NB4 (cell line): ENCODE results near the gene WDR83.
A peak's percentile ranks its signal among the peaks of the same experiment; 100 is the strongest.
"Not testable (repeated sequence)": the region's sequence is repeated elsewhere in the genome, so short reads cannot be mapped to it uniquely, and the experiment has no call there.

Source experiments
- DNase-seq: peaks from one replicate; pipeline ENCODE4 v3.0.0; 2010; ENCODE audit warnings: low read depth
- H3K4me3 ChIP-seq: one replicate; pipeline ENCODE4 v1.5.1; 2011; ENCODE audit warnings: mild to moderate bottlenecking, low read depth, low read length, moderate library complexity
- MAX ChIP-seq: IDR thresholded peaks from 2 replicates; pipeline ENCODE4 v1.6.1; 2011; ENCODE audit warnings: low read depth, low read length
- MYC ChIP-seq: IDR thresholded peaks from 2 replicates; pipeline ENCODE4 v1.6.1; 2011; ENCODE audit warnings: low read depth, low read length
- POLR2A ChIP-seq: IDR thresholded peaks from 2 replicates; pipeline ENCODE4 v1.6.1; 2011; ENCODE audit warnings: mild to moderate bottlenecking; ENCODE audit not compliant: insufficient read length; ENCODE audit errors: extremely low read depth
- TF ChIP-seq, protein P1 (sequence below): IDR thresholded peaks from one replicate; pipeline ENCODE4 v1.5.1; 2012; ENCODE audit warnings: low read depth, low read length

Gene WDR83

GRCh38 chr19:12711187-12711586 is 44.6 kb downstream of the WDR83 start:
- TF ChIP-seq MYC, result no peak
- no peak for DNase-seq
- no peak overlapping the region for H3K4me3 ChIP-seq

DNA sequence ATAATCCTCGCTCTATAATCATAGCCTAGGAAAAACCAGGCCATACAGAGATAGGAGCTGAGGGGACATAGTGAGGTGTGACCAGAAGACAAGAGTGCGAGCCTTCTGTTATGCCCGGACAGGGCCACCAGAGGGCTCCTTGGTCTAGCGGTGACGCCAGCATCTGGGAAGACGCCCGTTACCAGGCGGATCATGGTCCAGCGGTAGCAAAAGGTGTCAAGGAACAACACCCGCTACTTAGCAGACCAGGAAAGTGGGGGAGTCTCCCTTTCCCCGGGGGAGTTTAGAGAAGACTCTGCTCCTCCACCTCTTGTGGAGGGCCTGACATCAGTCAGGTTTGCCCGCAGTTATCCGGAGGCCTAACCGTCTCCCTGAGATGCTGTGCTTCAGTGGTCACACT is 45.5 kb downstream of the WDR83 start:
- DNase-seq, result not testable (repeated sequence)

GRCh38 chr19:12713304-12713703 is 46.7 kb downstream of the WDR83 start:
- H3K4me3 ChIP-seq, result not testable (repeated sequence)

More for the DNA sequence above, 45.5 kb downstream of the WDR83 start:
- not testable (repeated sequence) for H3K4me3 ChIP-seq

GRCh38 chr19:12715102-12715501 is 48.5 kb downstream of the WDR83 start:
- TF ChIP-seq POLR2A, result no peak
- TF ChIP-seq, protein P1, sequence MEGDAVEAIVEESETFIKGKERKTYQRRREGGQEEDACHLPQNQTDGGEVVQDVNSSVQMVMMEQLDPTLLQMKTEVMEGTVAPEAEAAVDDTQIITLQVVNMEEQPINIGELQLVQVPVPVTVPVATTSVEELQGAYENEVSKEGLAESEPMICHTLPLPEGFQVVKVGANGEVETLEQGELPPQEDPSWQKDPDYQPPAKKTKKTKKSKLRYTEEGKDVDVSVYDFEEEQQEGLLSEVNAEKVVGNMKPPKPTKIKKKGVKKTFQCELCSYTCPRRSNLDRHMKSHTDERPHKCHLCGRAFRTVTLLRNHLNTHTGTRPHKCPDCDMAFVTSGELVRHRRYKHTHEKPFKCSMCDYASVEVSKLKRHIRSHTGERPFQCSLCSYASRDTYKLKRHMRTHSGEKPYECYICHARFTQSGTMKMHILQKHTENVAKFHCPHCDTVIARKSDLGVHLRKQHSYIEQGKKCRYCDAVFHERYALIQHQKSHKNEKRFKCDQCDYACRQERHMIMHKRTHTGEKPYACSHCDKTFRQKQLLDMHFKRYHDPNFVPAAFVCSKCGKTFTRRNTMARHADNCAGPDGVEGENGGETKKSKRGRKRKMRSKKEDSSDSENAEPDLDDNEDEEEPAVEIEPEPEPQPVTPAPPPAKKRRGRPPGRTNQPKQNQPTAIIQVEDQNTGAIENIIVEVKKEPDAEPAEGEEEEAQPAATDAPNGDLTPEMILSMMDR, result no peak
- no peak for TF ChIP-seq MYC
- TF ChIP-seq MAX, result no peak

More at GRCh38 chr19:12713304-12713703, 46.7 kb downstream of the WDR83 start:
- not testable (repeated sequence) for DNase-seq

GRCh38 chr19:12715929-12716328 is 49.3 kb downstream of the WDR83 start:
- no peak overlapping the region for H3K4me3 ChIP-seq
- DNase-seq, result no peak
- no peak for TF ChIP-seq MAX
- no peak for TF ChIP-seq POLR2A
- TF ChIP-seq, protein P1, result no peak
- no peak for TF ChIP-seq MYC

More at GRCh38 chr19:12715102-12715501, 48.5 kb downstream of the WDR83 start:
- no peak for DNase-seq
- H3K4me3 ChIP-seq, result no peak overlapping the region

GRCh38 chr19:12720296-12720695 is 53.7 kb downstream of the WDR83 start:
- no peak for TF ChIP-seq MYC
- TF ChIP-seq, protein P1, result no peak
- no peak for TF ChIP-seq POLR2A
- no peak for TF ChIP-seq MAX
- H3K4me3 ChIP-seq, result peak overlapping the region; percentile 46
- DNase-seq, result no peak

DNA sequence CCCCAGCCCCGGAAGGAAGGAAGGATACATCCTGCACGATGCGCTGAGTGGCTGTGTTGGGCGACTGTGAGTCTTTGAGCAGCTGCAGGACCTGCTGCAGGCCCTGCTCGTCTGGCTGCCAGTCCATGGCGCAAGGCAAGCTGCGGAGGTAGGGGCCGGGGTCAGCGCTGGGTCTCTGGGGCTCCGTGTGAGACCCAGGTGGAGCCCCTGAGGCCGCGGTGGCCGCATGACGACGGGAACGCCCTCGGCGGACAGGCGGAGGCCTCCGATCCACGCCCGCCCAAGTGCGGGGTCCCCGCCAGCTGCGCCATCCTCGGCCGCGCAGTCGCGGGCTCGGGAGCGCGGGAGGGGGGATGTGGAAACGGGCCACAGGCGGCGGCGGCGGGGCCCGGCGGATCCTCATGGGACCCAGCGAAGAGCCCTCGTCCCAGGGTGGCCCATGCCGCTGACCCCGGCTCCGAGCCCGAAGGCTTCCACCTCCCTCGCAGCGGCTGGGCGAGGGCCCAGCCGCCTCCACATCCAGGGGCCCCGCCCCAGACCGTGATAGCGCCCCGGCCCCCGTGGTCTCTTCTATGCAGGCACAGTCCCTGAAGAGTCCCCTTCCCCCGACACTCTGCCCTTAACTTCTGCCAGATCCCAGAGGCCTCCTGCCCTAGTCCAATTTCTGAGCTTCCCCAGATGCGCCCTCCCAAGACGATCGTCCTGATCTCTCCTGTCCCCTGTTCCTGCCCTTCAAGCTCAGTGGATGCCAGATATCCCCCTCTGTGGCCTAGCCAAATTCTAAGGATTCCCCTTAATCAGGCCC is 54.4 kb downstream of the WDR83 start:
- H3K4me3 ChIP-seq, result peak overlapping the region; percentile 87
- no peak for DNase-seq
- TF ChIP-seq POLR2A (no peak), MAX (no peak), MYC (no peak)
- TF ChIP-seq, protein P1, result no peak
